Nephron (organoid): ENCODE data around the gene TAPBP.
A peak's percentile ranks its signal among the peaks of the same experiment; 100 is the strongest.

ENCODE experiments used
- H3K27ac Mint-ChIP-seq, 3 experiments: 2 replicates each; pipeline ENCODE4 v1.8.0; 2020; ENCODE audit warnings: mixed read lengths in 3 of 3, mild to moderate bottlenecking in 2 of 3, moderate library complexity in 1 of 3
- H3K27me3 Mint-ChIP-seq: 2 replicates; pipeline ENCODE4 v1.8.0; 2021; ENCODE audit warnings: low read depth, mild to moderate bottlenecking, moderate library complexity, mixed read lengths
- H3K36me3 Mint-ChIP-seq: 2 replicates; pipeline ENCODE4 v1.8.0; 2020; ENCODE audit warnings: low read depth, mixed read lengths
- H3K4me1 Mint-ChIP-seq: 2 replicates; pipeline ENCODE4 v1.8.0; 2020; ENCODE audit warnings: mixed read lengths
- H3K4me3 Mint-ChIP-seq, 3 experiments: 2 replicates each; pipeline ENCODE4 v1.8.0; 2020; ENCODE audit warnings: mild to moderate bottlenecking in 3 of 3, mixed read lengths in 3 of 3, moderate library complexity in 2 of 3
- H3K9me3 Mint-ChIP-seq: 2 replicates; pipeline ENCODE4 v1.8.0; 2020; ENCODE audit warnings: mixed read lengths
- CTCF ChIP-seq, 3 experiments: fragments of 200-600 bp; sonication (generic); IDR thresholded peaks; one replicate each; pipeline ENCODE4 v1.5.0; 2021; ENCODE audit warnings: antibody characterized with exemption in 3 of 3; ENCODE audit not compliant: unreplicated experiment in 3 of 3

TAPBP gene

GRCh38 chr6:33312361-33313104 is 1.3 kb downstream of the TAPBP start:
- Mint-ChIP-seq H3K9me3 (no peaks in the 10 kb centered on the region), H3K36me3 (peaks cover 8% of the 10 kb centered on the region), H3K4me3 (peak overlapping the region; percentile 97 to 98 (median 97)), H3K27me3 (peaks cover 13% of the 10 kb centered on the region), H3K4me1 (peaks cover 33% of the 10 kb centered on the region), H3K27ac (peak overlapping the region; percentile 95 to 98 (median 96))
- TF ChIP-seq CTCF (IDR thresholded peaks at IDR 0.05; ENCODE audit: unreplicated experiment in 3 of 3): no peak

GRCh38 chr6:33306356-33306755 is 7.5 kb downstream of the TAPBP start:
- no peaks in the 10 kb centered on the region for H3K4me1 Mint-ChIP-seq
- no peaks in the 10 kb centered on the region for H3K9me3 Mint-ChIP-seq
- H3K27me3 Mint-ChIP-seq: peaks cover 3% of the 10 kb centered on the region
- no peak overlapping the region for H3K27ac Mint-ChIP-seq
- peaks cover 17% of the 10 kb centered on the region for H3K36me3 Mint-ChIP-seq
- no peak for TF ChIP-seq CTCF (IDR thresholded peaks at IDR 0.05; ENCODE audit: unreplicated experiment in 3 of 3)
- H3K4me3 Mint-ChIP-seq: no peak overlapping the region

DNA sequence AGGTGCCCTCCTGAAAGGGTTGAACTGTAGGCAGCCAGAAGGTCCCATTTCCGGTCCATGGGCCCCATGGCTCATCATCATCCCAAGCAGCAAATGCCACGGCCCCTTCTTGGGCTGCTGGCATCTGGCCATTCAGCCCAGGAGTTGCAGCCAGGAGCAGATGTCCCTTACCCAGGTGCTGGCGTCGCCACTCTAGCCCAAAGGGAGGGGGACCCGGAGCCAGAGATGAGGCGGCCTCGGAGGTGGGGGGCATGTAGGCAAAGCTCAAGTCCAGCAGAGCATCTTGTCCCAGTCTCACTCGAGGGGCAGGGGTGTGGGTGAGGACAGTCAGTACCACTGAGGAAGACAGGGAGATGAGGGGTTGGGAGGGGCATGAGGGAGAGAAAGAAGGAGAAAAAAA is 8.8 kb downstream of the TAPBP start:
- Mint-ChIP-seq H3K4me3 (no peak overlapping the region), H3K36me3 (peaks cover 18% of the 10 kb centered on the region), H3K9me3 (no peaks in the 10 kb centered on the region), H3K27me3 (peaks cover 3% of the 10 kb centered on the region), H3K4me1 (peaks cover 1% of the 10 kb centered on the region), H3K27ac (no peak overlapping the region)
- TF ChIP-seq CTCF (IDR thresholded peaks at IDR 0.05; ENCODE audit: unreplicated experiment in 3 of 3): no peak

- H3K9me3 Mint-ChIP-seq: no peaks in the 10 kb centered on the region
- H3K36me3 Mint-ChIP-seq: peaks cover 18% of the 10 kb centered on the region
- peaks cover 10% of the 10 kb centered on the region for H3K4me1 Mint-ChIP-seq
- no peak overlapping the region for H3K4me3 Mint-ChIP-seq
- no peak for TF ChIP-seq CTCF (IDR thresholded peaks at IDR 0.05; ENCODE audit: unreplicated experiment in 3 of 3)
- H3K27ac Mint-ChIP-seq: no peak overlapping the region
- peaks cover 3% of the 10 kb centered on the region for H3K27me3 Mint-ChIP-seq
These were observed 9.7 kb downstream of the TAPBP start for GRCh38 chr6:33304216-33304615.

DNA sequence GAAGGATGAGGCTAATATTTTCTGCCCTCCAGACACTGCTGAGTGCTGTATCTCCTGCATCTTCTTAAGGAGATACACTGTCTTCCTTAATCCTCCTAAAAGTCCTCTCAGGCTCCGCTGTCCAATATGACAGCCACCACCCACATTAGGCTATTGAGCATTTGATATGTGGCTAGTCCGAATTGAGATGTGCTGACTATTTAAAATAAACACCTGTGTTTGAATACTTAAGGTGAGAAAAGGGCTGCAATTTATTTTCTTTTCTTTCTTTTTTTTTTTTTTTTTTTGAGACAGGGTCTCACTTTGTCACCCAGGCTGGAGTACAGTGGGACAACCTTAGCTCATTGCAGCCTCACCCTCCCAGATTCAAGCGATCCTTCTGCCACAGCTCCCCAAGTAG is 12.0 kb downstream of the TAPBP start:
- H3K27me3 Mint-ChIP-seq: peaks cover 3% of the 10 kb centered on the region
- peak overlapping the region; percentile 36 to 93 (median 50) for H3K4me3 Mint-ChIP-seq
- TF ChIP-seq CTCF (IDR thresholded peaks at IDR 0.05; ENCODE audit: unreplicated experiment in 3 of 3): no peak
- peaks cover 10% of the 10 kb centered on the region for H3K4me1 Mint-ChIP-seq
- H3K27ac Mint-ChIP-seq: peak overlapping the region in 1 of 3 experiments; percentile 31
- no peaks in the 10 kb centered on the region for H3K9me3 Mint-ChIP-seq
- H3K36me3 Mint-ChIP-seq: peaks cover 13% of the 10 kb centered on the region
